HG03571 (cell line): ENCODE measurements around the gene USE1.
A peak's percentile ranks its signal among the peaks of the same experiment; 100 is the strongest.

Experiments
- ATAC-seq: cut with Tn5 transposase; IDR thresholded peaks from one replicate; pipeline ENCODE4 v1.9.1; 2021; ENCODE audit not compliant: unreplicated experiment

Gene USE1

DNA sequence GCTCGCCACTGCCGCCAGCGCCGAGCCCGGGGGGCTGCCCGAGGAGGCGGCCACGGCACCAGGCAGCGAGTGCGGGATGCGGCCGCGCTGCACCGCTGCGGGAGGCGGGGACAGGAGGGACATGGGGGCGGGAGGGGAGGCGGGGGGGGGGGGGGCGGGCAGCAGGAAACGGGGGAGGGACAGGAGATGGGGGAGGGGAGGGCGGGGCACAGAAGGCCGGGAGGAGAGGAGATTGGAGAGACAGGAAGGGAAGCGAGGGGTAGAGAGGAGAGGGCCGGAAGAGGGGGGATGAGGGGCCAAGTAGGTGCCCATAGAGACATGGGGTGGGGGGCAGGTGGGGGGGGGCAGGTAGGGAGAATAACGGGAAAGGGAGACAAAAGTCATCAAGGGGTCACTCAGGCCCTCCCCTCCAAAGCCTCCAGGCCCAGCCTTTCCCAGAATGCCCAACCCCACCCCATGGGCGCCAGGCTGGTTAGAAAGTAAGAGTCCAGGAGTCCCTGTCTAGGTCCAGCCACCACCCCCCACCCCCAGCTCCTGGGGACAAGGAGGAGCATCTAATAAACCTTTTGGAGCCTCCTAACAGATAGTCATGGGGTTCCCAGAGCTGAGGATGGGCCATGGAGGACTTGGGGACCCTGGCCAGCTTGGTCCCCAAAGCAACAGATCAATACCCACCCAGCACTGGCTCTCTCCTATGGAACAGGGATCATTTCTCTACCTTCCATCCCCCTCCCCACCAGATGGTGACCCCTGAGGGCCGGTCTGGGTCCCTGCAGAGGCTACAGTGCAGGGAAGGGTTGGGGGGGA, 21.0 kb downstream of the USE1 start:
- no peak for ATAC-seq

DNA sequence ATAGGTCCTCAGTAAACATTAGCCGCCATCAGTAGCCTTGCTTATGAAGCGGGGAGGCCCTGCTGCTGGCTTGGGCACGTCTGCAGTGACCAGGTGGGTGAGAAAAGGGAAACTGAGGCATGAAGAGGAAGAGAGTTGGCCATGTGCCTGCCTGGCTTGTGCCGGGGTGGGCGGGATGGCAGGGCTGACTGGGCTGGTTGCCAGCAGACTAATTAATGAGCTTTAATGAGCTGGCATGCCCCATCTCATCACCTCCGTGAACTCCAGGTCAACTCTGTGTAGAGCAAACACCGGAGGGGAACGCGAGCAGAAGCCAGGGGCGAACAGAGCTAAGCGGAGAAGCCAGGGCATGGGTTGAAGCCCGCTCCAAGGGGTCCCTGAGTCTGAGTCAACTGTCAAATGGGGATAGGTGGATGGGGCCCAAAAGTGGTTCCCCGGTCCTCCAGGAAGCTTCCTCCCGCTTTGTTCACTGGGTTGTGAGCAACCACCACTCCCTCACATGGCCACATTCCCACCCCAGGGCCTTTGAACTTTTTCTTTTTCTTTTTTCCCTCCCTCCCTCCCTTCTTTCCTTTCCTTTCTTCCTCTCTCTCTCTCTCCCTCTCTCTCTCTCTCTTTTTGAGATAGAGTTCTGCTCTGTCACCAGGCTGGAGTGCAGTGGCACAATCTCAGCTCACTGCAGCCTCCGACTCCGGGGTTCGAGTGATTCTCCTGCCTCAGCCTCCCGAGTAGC, 21.8 kb downstream of the USE1 start:
- no peak for ATAC-seq

DNA sequence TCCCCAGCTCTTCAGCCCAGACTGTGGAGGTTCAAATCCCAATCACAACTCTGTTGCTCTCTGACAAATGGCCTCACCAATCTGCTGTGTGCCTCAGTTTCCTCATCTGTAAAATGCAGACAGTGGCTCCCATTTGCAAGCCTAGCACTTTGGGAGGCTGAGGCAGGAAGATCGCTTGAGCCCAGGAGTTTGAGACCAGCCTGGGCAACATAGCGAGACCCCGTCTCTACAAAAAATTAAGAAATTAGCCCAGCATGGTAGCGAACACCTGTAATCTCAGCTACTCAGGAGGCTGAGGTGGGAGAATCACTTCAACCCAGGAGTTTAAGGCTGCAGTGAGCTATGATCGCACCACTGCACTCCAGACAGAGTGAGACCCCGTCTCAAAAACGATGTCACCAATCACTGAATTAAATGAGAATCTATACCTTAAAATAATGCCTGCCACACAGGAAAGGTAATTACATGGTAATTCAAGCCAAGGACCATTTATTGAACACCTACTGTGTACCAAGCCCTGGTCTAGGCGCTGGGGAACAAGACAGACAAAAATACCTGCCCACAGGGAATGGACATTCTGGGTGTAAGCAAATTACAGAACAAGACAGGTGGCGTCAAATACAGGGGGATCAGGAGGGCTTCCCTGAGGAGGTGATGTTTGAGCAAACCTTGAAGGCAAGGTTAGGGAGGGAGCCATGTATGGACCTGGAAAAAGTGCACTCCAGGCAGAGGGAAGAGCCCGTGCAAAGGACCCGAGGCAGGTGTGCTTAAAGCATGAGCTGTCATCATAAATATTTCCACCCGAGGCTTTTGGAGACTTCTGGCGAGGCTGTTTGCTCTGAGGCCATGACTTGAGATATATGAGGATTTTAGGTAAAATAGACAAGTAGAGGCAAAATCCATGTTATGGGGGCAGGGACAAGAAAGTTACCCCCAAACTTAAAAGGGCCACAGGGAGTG, 22.9 kb downstream of the USE1 start:
- ATAC-seq, result no peak

DNA sequence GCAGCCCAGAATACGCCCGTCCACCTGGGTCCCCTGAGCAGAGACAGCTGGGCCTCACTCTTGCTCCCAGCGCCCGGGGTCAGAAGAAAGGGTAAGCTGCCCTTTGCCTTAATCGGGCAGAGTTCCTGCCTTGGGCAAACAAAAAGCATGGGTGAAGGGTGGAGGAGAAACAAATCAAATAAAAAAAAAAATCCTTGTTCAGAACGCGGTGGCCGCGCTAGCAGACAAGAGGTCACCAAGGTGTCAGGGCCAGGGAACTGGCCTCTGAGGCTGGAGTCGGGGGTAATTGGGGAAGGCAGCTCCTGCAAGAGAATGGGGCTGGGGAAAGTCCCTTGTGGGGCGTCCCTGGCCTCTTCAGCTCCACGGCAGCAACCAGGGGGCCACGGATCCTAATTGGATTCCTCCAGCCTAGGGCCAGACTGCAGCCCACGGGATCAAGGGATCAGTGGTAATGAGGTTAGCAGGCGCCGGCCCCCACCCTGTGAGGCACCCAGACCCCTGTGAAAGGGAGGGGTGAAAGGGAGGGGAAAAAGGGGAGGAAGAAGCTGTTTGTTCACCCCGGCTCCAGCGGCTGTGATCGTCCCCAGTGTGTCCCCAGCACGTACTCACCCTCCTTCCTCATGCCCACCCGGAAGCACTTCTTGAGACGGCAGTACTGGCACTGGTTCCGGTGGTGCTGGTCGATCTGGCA, 25.1 kb downstream of the USE1 start:
- ATAC-seq, result no peak

DNA sequence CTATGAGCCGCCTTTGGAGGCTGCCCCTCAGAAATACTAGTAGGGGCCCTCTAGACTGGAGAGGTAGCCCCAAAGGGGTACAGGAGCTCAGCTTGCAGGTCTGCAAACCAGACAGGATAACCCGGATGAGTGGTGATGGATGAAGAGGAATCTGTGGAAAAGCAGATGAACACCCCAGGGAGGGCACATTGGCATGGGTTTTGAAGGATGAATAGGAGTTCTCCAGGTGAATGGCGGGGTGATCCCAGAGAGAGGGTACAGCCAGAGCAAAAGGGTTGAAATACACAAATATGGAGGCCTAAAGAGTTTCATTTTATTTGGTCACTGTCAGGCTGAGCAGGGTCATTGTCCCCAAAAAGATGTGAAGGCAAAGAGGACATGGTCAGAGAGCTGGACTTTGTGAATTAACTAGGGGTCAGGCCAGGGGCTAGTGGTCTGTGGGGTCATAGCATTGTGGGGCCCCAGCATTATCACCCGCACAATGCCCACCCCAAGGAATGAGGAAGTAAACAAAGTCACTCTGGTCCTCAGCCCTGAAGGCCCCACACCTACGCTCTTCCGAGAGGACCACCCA, 25.8 kb downstream of the USE1 start:
- ATAC-seq, result no peak

DNA sequence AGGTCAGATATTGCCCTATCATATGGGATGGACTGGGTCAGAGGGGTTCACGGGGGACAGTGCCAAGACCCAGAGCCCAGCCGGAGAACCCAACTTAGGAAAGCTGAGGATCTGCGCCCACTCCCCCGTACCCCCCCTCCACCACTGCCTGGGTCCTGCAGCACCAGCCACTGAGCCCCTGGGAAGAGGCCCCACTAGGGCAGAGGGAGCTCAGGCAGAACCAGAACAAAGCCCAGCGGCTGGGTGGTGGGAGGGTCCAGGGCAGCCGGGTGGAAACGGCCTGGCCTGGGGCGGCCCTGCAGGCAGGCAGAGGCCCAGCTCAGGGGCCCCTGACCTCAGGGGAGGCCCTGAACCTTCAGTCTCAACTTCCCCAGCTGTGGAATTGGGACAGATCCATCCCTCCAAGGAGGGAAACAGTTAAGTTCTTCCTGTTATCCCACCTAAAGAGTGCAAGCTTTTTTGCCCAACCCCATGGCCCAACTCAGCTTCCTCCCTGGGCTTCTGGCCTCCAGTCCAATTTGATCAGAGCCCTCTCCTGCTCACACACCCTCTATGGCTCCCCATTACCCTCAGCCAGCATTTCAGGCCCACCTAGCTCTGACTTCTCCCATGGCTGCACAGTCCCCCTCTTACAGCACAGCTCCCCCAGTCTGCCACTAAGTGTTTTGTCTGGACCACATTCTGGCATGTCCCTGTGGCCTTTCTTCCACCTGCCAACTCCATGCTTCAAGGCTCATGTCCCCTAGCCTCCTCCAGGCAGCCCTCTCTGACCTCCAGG, 27.5 kb downstream of the USE1 start:
- ATAC-seq, result no peak

DNA sequence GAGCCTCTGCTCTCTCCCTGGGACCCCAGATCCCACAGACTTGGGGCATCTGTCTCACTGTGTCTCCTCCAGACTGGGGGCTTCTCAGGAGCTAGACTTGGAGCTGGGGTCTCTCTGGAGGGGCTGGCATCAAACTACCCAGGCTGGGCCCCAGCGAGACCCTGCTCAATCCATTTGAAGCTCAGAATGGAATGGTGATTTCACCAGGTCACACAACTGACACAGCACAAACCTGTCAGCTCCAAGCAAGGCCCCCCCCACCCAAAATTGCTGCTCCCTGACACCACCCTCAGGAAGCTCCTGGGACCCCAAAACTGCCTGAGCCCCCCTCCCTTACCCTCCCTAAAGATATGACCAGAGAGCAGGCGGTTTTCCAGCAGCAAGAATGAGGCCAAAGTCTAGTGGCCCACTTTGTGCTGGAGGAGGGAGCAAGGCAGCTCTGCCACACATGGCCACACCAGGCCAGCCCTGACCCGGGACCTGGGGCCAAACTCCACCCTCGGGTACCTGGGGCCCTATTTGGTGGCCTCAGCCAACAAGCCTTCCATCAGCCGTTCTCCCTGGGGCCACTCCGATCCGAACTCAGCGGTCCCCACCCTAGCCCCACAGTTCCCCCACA, 28.2 kb downstream of the USE1 start:
- ATAC-seq, result no peak

DNA sequence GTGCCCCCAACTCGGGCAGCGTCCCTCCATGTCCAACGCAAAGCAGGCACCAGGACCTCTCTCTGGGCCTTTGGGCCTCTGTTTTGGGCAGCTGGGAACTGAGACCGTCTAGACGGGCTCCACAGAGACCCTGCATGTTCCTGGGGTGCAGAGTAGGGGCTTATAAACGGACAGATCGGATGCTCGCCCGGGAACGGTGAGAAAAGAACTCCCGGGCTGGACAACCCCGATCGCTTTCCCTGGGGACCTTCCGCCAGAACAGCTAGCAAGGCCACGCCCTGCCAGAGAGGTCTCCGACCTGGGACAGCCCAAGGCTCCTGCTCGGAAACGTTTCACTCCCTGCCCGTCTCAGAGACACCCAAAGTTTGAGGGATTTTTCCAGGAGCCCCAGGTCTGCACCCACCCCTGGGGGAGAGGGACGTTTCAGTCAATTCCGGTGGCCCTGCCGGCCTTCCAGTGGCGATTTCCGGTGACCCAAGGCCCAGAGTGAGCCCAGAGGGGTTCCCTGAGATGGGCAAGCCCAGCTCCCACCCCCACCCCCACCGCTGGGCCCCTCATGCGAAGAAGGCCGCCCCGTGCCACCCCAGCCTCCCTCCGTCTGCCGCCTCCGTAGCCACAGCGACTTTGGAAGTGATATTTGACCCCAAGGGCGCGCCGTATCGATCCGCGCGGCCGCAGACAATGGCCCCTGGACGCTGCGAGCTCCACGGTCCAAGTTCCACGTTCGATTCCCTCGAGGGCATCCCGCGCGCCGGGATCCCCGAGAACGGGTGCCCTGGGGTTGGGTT, 28.9 kb downstream of the USE1 start:
- no peak for ATAC-seq

DNA sequence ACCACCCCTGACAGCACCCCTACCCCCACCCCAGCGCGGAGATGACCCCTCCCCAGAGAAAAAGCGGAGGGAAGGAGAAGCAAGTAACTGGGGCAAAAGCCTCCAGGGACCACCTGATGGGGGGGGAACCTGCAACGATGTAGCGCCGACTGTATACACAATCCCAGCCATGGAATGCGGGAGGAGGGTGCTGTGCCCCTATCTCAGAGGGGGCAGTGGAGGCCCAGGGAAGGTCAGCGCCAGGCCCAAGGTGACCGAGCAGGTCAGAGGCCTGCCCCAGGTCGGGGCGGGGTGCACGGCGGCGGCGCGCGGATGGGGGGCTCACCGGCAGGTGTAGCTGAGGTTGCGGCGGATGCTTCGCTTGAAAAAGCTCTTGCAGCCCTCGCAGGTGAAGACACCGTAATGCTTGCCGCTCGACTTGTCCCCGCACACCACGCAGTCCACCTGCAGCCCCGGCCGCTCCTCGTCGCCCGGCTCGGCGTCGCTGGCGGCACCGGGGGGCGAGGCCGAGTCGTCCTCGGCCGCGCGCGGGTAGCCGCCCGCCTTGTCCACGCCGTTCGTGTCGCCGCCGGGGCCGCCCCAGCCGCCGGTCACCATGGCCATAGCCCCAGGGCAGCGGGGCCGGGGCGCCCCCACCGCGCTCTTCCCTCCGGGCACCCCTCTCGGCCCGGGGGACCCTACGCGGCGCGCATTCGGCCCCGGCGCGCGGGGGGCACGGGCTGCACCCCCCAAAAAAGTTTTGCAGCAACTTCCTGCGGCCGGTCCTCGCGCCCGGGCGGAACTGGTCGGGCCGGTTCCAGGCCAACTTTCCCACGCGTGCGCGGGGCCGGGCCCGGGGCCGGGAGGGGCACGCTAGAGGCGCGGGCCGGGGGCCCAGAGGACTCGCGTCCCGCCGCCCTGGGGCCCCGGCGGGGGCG, 29.7 kb downstream of the USE1 start:
- ATAC-seq, result peak; percentile 22

DNA sequence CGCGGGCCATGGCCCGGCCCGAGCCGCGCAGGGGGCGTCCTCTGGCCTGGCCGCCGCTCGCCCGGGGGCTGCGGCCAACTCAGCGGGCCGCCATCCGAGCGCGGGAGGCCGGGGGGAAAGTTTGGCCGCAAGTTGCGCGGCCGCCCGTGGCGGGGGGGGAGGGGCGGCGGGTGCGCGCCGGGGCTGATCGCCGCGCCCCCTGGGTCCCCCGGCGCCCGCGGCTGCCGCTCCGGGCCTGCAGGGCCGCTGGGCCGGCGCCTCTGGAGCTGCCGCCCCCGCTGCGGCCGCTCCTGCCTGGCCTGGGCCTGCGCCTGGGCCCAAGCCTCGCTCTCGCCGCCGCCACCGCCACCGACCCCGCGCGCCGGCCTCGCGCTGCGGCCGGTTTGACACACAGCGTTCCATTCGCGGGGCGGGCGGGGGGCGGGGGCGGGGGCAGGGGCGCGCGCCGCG, 30.4 kb downstream of the USE1 start, which contains the start of gene NR2F6:
TSS of gene NR2F6 (minus strand) at position 385 of the 450 bp plus-strand sequence. CDS start 699 bp downstream, outside the sequence.
- no peak for ATAC-seq

DNA sequence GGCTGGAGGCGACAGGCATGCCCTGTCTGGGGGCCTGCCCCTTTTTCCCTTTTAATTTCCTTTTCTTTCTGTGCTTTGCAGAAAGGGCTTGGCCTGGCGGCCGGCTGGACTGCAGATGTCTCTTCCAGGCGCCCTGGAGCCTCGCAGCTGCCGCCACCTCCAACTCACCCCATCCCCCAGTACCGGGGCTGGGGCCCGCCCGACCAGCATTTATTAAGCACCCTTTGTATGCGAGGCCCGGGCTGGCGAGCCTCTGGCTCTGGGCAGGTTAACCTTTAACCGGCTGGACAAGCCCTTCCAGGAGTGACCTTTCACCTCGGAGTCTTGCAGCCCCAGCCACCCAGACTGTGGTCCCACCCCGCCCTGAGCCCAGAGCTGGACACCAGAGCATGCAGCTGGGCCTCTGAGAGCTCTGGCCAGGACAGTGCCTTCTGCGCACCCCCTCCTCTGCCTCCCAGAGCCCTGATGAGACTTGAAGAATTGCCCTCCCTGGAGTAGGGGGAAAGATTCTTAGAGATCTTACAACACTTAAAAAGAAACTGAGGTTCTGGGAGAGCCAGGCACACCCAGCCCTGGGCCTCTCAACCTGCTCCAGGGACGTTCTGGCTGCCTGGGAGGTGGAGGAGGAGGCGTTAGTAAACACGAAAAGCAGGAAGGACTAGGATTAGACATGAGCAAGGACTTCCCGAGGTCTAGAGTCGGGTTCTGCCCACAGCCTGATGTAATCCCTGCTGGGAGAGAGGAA, 31.7 kb downstream of the USE1 start:
- no peak for ATAC-seq

DNA sequence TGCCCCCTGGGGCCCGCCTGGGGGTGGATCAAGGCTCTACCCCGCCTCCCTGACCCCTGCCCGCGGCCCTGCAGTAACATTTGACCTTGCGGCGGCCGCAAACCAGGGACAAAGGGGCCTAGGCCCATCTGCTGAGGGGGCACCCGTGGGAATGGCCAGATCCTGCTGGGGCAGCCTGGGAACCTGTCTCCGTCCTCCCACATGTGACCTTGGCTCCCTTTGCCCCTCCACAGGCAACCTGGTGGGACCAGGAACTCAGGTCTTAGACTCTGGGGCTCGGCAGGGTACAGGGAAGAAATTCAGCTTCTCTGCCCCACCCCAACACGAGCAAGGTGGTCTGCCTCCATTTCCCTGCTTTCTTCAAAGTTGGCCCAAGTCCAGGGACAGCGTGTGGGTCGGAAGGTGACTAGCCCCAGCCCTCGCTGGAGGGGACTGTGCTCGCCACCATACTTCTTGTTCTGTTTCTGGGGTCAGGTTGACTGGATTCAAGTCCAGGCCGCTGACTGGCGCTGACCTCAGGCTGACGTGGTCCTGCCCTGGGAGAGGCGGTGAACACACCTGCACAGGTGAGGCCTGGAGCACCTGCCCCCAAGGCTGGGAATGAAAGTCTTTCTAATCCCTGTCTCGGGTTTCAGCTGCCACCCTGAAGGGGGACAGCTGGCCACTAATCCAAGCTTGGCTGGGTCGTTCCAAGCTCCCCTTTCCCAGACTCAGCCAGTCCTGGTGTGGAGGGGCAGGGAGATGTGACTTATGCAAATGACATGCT, 33.0 kb downstream of the USE1 start:
- no peak for ATAC-seq

DNA sequence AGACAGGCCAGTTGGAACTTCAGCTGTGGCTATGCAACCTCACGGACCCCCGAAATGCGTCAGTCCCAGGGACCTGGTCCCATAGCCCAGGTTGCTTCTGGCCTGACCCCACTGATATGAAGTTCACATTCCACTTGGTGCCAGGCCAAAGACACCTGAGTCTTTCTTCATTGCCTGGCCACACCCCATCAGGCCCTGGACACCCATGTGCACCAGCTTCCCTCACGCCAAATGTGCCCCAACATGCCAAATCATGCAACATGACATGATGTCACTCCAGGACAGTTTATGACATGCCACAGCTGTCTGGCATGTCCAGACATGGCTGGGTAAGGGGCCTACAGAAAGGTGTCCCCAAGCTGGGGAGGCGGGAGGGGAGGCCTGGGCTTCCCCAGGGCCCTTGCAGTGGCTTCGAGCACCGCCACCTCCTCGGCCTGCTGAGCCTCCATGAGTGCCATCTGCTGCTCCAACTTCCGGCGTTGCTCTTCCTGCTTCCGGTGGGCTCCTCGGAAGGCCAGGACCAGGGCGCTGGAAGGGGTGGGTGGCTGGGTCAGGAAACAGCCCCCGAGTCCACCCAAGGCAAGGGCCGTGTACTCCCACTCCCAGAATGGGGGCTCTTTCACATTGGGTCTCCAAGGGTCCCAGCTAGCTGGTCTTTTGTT, 34.9 kb downstream of the USE1 start:
- ATAC-seq, result no peak

DNA sequence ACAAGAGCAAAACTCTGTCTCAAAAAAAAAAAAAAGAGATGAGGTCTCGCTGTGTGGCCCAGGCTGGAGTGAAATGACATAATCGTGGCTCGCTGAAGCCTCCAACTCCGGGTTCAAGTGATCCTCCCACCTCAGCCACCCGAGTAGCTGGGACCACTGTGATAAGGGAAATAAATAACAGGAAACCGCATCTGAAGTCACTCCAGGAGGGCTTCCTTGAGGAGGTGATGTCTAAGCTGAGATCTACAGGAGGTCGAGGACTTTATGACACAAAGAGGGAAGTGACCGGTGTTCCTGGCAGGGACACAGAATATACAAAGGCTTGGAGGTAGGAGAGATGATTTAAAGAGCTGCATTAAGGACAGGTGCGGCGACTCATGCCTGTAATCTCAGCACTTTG, 39.5 kb downstream of the USE1 start:
- ATAC-seq, result no peak

DNA sequence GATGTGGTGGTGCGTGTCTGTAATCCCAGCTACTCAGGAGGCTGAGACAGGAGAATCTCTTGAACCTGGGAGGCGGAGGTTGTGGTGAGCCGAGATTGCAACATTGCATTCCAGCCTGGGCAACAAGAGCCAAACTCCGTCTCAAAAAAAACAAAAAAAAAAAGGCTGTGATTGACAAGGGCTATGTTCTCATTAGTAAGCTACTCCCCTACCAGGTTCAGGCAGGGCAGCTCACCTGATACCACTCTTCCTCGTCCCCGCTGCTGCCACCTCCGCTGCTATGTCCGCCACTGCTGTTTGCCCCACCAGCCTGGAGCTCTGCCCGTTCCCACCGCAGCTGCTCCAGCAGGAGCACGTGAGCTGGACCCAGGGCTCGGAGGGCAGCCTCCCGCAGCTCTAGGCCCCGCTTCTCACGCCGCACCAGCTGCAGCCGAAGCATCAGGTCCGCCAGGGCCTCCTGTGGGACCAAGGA, 40.0 kb downstream of the USE1 start:
- no peak for ATAC-seq
